ENCODE data around the gene HSPA4.

The HSPA4 gene

GRCh38 chr5:133088064-133088463, 36.3 kb downstream of the HSPA4 start:
- FAIRE-seq (no peak), DNase-seq (ENCODE audit: low spot score) (no peak)

GRCh38 chr5:133091034-133091433, 39.2 kb downstream of the HSPA4 start:
- FAIRE-seq = no peak
- no peak for DNase-seq (ENCODE audit: low spot score)

GRCh38 chr5:133106343-133106742, 54.5 kb downstream of the HSPA4 start:
- DNase-seq (ENCODE audit: low spot score) (no peak), FAIRE-seq (no peak)

GRCh38 chr5:133106761-133107572, 55.2 kb downstream of the HSPA4 start:
- FAIRE-seq (no peak), DNase-seq (ENCODE audit: low spot score) (no peak)

- DNase-seq (ENCODE audit: low spot score) (no peak), FAIRE-seq (no peak)
Observed at GRCh38 chr5:133108481-133108921, 56.7 kb downstream of the HSPA4 start.

GRCh38 chr5:133109655-133110483, 58.1 kb downstream of the HSPA4 start:
- no peak for DNase-seq (ENCODE audit: low spot score)
- no peak for FAIRE-seq

- DNase-seq (ENCODE audit: low spot score) = no peak
- FAIRE-seq = no peak
Observed at GRCh38 chr5:133110709-133111108, 58.9 kb downstream of the HSPA4 start.

GRCh38 chr5:133111299-133111698, 59.5 kb downstream of the HSPA4 start:
- FAIRE-seq (peak; percentile 89), DNase-seq (ENCODE audit: low spot score) (peak; percentile 88)

GRCh38 chr5:133112026-133112660, 60.3 kb downstream of the HSPA4 start:
- peak; percentile 20 for FAIRE-seq

GRCh38 chr5:133113331-133114061, 61.7 kb downstream of the HSPA4 start:
- DNase-seq (ENCODE audit: low spot score) (peak; percentile 74), FAIRE-seq (peak; percentile 86)

More at GRCh38 chr5:133112026-133112660, 60.3 kb downstream of the HSPA4 start:
- DNase-seq (ENCODE audit: low spot score) = no peak

GRCh38 chr5:133114166-133114932, 62.5 kb downstream of the HSPA4 start:
- DNase-seq (ENCODE audit: low spot score) = no peak
- FAIRE-seq = no peak

GRCh38 chr5:133114933-133115310, 63.1 kb downstream of the HSPA4 start:
- DNase-seq (ENCODE audit: low spot score) = no peak
- FAIRE-seq = no peak

- FAIRE-seq (no peak), DNase-seq (ENCODE audit: low spot score) (no peak)
Observed at GRCh38 chr5:133116601-133117000, 64.8 kb downstream of the HSPA4 start.

- no peak for DNase-seq (ENCODE audit: low spot score)
- no peak for FAIRE-seq
Observed at GRCh38 chr5:133117166-133117911, 65.5 kb downstream of the HSPA4 start.

- FAIRE-seq = no peak
Observed at GRCh38 chr5:133117912-133118445, 66.2 kb downstream of the HSPA4 start.

GRCh38 chr5:133118741-133119140, 66.9 kb downstream of the HSPA4 start:
- FAIRE-seq (peak; percentile 50), DNase-seq (ENCODE audit: low spot score) (no peak)

More at GRCh38 chr5:133117912-133118445, 66.2 kb downstream of the HSPA4 start:
- no peak for DNase-seq (ENCODE audit: low spot score)

GRCh38 chr5:133119233-133119711, 67.5 kb downstream of the HSPA4 start:
- FAIRE-seq (no peak), DNase-seq (ENCODE audit: low spot score) (no peak)

- DNase-seq (ENCODE audit: low spot score) (no peak), FAIRE-seq (no peak)
Observed at GRCh38 chr5:133120156-133120750, 68.4 kb downstream of the HSPA4 start.

- FAIRE-seq (no peak), DNase-seq (ENCODE audit: low spot score) (no peak)
Observed at GRCh38 chr5:133121080-133121479, 69.3 kb downstream of the HSPA4 start.

All from urothelium cell line (cell line).